Neural crest cell (in vitro differentiated cells): Measurements from ENCODE around the gene ULK4. TPM values are rescaled to one million over a fixed set of nuclear protein-coding genes. Genes with fewer than 3 reads are reported as not detected.

Experiments used
- DNase-seq: peaks from one replicate; pipeline ENCODE4 v3.0.0; 2021; ENCODE audit warnings: low read depth, mixed read lengths, low spot score
- H3K27ac Mint-ChIP-seq: one replicate; pipeline ENCODE4 v1.8.0; 2021; ENCODE audit warnings: mild to moderate bottlenecking, mixed read lengths; ENCODE audit not compliant: unreplicated experiment
- H3K27me3 Mint-ChIP-seq: 2 replicates; pipeline ENCODE4 v1.8.0; 2021; ENCODE audit warnings: low read depth, mild to moderate bottlenecking, mixed read lengths
- H3K36me3 Mint-ChIP-seq: 2 replicates; pipeline ENCODE4 v1.8.0; 2021; ENCODE audit warnings: low read depth, mild to moderate bottlenecking, mixed read lengths
- H3K4me1 Mint-ChIP-seq: 2 replicates; pipeline ENCODE4 v1.8.0; 2021; ENCODE audit warnings: mixed read lengths
- H3K4me3 Mint-ChIP-seq: one replicate; pipeline ENCODE4 v1.8.0; 2021; ENCODE audit warnings: mild to moderate bottlenecking, mixed read lengths
- H3K9me3 Mint-ChIP-seq: 2 replicates; pipeline ENCODE4 v1.8.0; 2021; ENCODE audit warnings: mixed read lengths
- long read RNA-seq: library from polyadenylated mRNA; unstranded; transcript quantifications from one replicate; pipeline ENCODE4 v2.0.0, GENCODE V29; 2020
- total RNA-seq: library from RNA; stranded (reverse); gene quantifications from 2 replicates; pipeline ENCODE4 v1.2.1, GENCODE V29; 2021
- TF ChIP-seq, protein P1 (sequence below): fragments of 200-600 bp; sonication (generic); conservative IDR thresholded peaks from 2 replicates; pipeline ENCODE4 v1.5.0; 2021; ENCODE audit warnings: antibody characterized with exemption, mild to moderate bottlenecking

The ULK4 gene
- 10.2 and 10.4 TPM in 2 replicates for total RNA-seq
- long read RNA-seq, full-length matches to known transcripts, result 2 of 18 reads
- long read RNA-seq, partial matches to known transcripts, result 9 of 18 reads
- long read RNA-seq, other reads (novel, unspliced or antisense), result 7 of 18 reads

DNA sequence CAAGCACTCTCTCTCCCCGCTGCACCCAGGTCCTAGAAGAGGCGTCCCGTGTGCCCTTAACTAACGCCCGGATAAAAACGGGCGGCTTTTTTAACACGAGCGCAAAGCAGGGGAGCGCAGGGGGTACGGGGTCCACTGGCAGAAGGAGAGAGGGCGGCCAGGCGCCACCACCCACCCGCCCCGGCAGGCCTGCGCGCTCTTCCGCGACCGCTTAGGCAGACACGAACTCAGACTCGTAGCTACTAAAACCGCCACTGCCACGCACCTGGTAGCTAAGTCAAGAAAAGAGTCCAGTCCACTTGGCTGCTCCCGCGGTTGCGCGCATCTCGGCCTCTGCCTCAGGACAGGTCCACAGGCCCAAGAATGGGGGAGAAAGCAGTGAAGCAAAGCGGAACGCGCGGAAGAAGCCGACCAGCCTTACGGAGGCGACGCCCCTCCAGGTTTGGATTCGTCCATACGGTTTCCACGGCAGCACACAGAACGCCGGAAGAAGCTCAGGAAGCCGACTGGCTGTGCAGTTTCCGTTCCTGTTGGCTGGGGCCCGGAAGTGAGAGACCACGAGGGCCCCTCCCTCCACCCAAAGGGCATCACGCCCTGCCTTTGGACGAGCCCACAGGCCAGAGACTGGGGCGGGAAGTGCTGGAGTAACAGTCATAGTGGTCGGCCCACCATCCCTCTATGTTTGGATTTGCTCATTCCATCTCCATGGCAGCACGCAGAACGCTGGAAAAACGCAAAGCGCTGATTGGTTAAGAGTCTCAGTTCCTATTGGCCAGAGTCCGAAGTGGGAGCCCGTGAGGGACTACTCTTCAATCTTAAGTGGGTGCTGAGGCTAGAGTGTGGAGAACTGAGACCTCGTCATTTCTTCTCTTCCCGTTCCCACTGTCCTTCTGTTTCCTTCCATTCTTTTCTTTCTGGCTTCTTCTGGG is at the start of gene ULK4:
TSS of gene ULK4 (minus strand) at position 353 of the 929 bp plus-strand sequence. CDS start 7,344 bp downstream, outside the sequence.
- peak; percentile 87 for DNase-seq
- Mint-ChIP-seq H3K27ac (peak within 1 kb of the TSS; percentile 99), H3K36me3 (no peaks in the 10 kb centered on the region), H3K4me1 (peaks cover 16% of the 10 kb centered on the region), H3K4me3 (peak within 1 kb of the TSS; percentile 99), H3K9me3 (no peaks in the 10 kb centered on the region), H3K27me3 (peaks cover 3% of the 10 kb centered on the region)
- TF ChIP-seq, protein P1, sequence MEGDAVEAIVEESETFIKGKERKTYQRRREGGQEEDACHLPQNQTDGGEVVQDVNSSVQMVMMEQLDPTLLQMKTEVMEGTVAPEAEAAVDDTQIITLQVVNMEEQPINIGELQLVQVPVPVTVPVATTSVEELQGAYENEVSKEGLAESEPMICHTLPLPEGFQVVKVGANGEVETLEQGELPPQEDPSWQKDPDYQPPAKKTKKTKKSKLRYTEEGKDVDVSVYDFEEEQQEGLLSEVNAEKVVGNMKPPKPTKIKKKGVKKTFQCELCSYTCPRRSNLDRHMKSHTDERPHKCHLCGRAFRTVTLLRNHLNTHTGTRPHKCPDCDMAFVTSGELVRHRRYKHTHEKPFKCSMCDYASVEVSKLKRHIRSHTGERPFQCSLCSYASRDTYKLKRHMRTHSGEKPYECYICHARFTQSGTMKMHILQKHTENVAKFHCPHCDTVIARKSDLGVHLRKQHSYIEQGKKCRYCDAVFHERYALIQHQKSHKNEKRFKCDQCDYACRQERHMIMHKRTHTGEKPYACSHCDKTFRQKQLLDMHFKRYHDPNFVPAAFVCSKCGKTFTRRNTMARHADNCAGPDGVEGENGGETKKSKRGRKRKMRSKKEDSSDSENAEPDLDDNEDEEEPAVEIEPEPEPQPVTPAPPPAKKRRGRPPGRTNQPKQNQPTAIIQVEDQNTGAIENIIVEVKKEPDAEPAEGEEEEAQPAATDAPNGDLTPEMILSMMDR, result no peak

DNA sequence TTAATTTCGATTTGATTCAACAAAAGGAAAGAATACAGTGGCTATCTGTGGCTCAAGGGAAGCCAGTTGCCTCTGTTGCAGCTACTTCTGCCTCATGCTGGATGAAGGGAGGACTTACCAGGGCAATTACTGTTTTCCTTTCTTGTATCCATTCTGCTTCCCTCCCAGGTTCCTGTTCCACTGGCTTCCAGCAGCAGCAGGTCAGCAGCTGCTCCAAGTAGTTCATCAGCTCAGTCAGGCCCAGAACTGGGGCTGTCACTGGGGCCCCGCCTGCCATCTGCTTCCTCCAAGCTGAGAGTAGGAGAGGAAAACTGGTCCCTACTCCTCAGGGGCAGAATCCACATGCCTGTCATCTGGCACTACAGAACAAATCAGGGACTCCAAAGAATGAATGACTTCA is 48.6 kb upstream of the ULK4 start:
- H3K4me3 Mint-ChIP-seq, result no peak overlapping the region
- no peak for DNase-seq

DNA sequence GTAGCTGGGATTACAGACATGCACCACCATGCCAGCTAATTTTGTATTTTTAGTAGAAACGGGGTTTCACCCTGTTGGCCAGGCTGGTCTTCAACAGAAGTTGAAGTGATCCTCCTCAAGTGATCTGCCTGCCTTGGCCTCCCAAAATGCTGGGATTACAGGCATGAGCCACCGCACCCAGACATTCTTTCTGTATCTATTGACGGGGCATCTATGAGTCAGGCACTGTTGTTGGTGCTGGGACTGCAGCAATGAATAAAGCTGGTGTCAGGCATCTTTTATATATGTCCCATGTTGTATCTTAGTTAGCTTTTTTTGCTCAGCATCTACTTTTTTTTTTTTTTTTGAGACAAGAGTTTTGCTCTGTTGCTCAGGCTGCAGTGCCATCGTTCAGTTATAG is 47.6 kb upstream of the ULK4 start:
- TF ChIP-seq, protein P1, result no peak
- H3K36me3 Mint-ChIP-seq, result no peaks in the 10 kb centered on the region
- no peak overlapping the region for H3K4me3 Mint-ChIP-seq
- DNase-seq, result no peak
- H3K27me3 Mint-ChIP-seq, result no peaks in the 10 kb centered on the region
- no peaks in the 10 kb centered on the region for H3K9me3 Mint-ChIP-seq
- H3K27ac Mint-ChIP-seq, result no peak overlapping the region
- H3K4me1 Mint-ChIP-seq, result peaks cover 13% of the 10 kb centered on the region

More for the DNA sequence above, 48.6 kb upstream of the ULK4 start:
- Mint-ChIP-seq H3K9me3 (no peaks in the 10 kb centered on the region), H3K4me1 (peaks cover 24% of the 10 kb centered on the region), H3K27ac (peak overlapping the region; percentile 78), H3K36me3 (no peaks in the 10 kb centered on the region), H3K27me3 (no peaks in the 10 kb centered on the region)
- TF ChIP-seq, protein P1, result no peak

DNA sequence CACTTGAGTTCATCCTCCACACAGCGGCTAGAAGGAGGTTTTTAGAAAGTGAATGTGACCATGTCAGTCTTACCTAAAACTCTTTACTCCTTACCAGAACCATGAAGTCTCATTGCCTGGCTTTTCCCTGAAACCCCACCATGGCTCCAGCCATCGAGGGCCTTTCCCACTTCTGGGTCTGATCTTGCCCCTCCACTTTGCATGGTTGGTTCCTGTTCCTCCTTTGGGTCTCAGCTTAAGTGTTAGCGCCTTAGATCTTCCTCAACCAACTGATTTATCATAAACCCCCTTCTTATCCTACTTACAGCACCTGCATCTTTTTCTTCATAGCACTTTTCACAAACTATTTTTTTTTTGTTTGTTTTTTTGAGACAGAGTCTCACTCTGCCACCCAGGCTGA is 45.9 kb upstream of the ULK4 start:
- Mint-ChIP-seq H3K4me1 (peaks cover 5% of the 10 kb centered on the region), H3K4me3 (no peak overlapping the region), H3K27me3 (no peaks in the 10 kb centered on the region), H3K9me3 (no peaks in the 10 kb centered on the region), H3K27ac (peak overlapping the region; percentile 87), H3K36me3 (no peaks in the 10 kb centered on the region)
- TF ChIP-seq, protein P1, result no peak
- no peak for DNase-seq

DNA sequence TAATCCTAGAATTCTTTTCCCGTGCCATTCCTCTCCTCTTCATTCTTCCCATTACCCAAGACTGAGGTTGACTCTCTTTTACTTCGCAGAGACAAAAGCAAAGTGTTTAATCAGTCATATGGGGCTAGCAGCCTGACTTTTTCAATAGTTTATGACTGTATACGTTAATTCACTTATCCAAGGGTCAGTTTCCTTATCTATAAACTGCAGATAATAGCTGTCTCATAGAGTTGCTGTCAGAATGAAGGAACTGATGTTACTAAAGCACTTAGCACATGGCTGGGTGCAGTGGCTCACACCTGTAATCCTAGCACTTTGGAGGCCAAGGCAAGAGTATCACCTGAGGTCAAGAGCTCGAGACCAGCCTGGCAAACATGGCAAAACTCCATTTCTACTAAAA is 43.5 kb upstream of the ULK4 start:
- Mint-ChIP-seq H3K36me3 (peaks cover 3% of the 10 kb centered on the region), H3K9me3 (no peaks in the 10 kb centered on the region), H3K27ac (no peak overlapping the region), H3K4me1 (no peaks in the 10 kb centered on the region), H3K27me3 (no peaks in the 10 kb centered on the region), H3K4me3 (no peak overlapping the region)
- TF ChIP-seq, protein P1, result no peak
- no peak for DNase-seq
